SH-SY5Y (cell line): ENCODE results near the gene CCK.

Source experiments
- GATA2 ChIP-seq: IDR thresholded peaks from 2 replicates; pipeline ENCODE4 v1.6.1; 2011; ENCODE audit warnings: mild to moderate bottlenecking, low read depth, low read length
- GATA3 ChIP-seq: IDR thresholded peaks from 2 replicates; pipeline ENCODE4 v1.6.1; 2011; ENCODE audit warnings: low read depth, mild to moderate bottlenecking, low read length, moderate library complexity

DNA sequence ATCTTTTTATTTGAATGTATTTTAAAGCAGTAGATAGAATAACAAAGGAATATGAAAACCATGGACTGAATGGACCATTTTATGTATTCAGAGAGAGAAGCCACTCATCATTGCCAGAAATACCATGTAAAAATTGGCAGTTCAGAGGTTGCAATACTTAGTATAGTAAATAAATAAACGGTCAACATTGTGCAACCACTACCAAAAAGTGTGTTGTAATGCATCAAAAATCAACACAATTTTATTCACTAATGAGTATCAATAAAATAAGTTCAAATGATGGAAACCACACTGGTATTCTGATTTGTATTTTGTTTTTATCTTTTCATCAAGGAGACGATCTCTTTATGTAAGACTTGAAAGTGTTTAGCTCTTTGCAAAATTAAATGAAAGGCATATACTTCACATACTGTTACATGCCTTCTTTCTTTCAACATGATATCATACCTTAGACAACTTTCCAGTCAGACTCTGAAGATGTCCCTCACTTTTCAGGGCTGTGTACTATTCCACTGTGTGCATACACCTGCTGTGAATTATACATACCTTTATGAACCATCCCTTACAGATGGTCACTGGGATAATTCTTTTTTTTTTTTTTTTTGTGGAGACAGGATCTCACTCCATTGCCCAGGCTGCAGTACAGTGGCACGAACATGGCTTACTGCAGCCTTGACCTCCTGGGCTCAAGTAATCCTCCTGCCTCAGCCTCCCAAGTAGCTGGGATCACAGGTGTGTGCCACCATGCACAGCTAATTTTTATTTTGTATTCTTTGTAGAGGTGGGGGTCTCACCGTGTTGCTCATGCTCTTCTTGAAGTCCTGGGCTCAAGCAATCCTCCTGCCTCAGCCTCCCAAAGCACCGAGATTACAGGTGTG, 40.3 kb downstream of the CCK start:
- TF ChIP-seq GATA2 (no peak), GATA3 (no peak)
